ENCODE measurements around the gene LUC7L.
"Not testable (repeated sequence)": the region's sequence is repeated elsewhere in the genome, so short reads cannot be mapped to it uniquely, and the experiment has no call there.

Gene LUC7L

GRCh38 chr16:179211-180092 lies 49.8 kb downstream of the LUC7L start:
- no peak for DNase-seq (ENCODE audit: low read depth in 2 of 2)

GRCh38 chr16:178668-179015 lies 50.6 kb downstream of the LUC7L start:
- DNase-seq (ENCODE audit: low read depth in 2 of 2): no peak

GRCh38 chr16:177981-178667 lies 51.1 kb downstream of the LUC7L start:
- DNase-seq (ENCODE audit: low read depth in 2 of 2): no peak

GRCh38 chr16:177394-177822 lies 51.8 kb downstream of the LUC7L start:
- no peak for DNase-seq (ENCODE audit: low read depth in 2 of 2)

GRCh38 chr16:176477-177382 lies 52.5 kb downstream of the LUC7L start, which contains the start of gene HBA1:
HBA1 (plus strand) TSS chr16:176680; CDS start chr16:176717, 37 bp downstream.
- not testable (repeated sequence) for DNase-seq (ENCODE audit: low read depth in 2 of 2)

- not testable (repeated sequence) for DNase-seq (ENCODE audit: low read depth in 2 of 2)
These were observed 53.2 kb downstream of the LUC7L start for GRCh38 chr16:176006-176405.

- no peak for DNase-seq (ENCODE audit: low read depth in 2 of 2)
These were observed 54.0 kb downstream of the LUC7L start for GRCh38 chr16:175011-175949.

GRCh38 chr16:173928-174769 lies 55.1 kb downstream of the LUC7L start:
- DNase-seq (ENCODE audit: low read depth in 2 of 2): not testable (repeated sequence)

GRCh38 chr16:173211-173854 lies 55.9 kb downstream of the LUC7L start:
- not testable (repeated sequence) for DNase-seq (ENCODE audit: low read depth in 2 of 2)

- not testable (repeated sequence) for DNase-seq (ENCODE audit: low read depth in 2 of 2)
These were observed 56.8 kb downstream of the LUC7L start, which contains the start of gene HBA2 for GRCh38 chr16:172374-172941. HBA2 (plus strand) TSS chr16:172876; CDS start chr16:172913, 37 bp downstream.

GRCh38 chr16:170788-171187 lies 58.5 kb downstream of the LUC7L start:
- no peak for DNase-seq (ENCODE audit: low read depth in 2 of 2)

GRCh38 chr16:170088-170507 lies 59.2 kb downstream of the LUC7L start:
- DNase-seq (ENCODE audit: low read depth in 2 of 2): not testable (repeated sequence)

- DNase-seq (ENCODE audit: low read depth in 2 of 2): no peak
These were observed 60.2 kb downstream of the LUC7L start for GRCh38 chr16:169014-169413.

- no peak for DNase-seq (ENCODE audit: low read depth in 2 of 2)
These were observed 60.8 kb downstream of the LUC7L start for GRCh38 chr16:168424-168823.

GRCh38 chr16:167122-167690 lies 62.0 kb downstream of the LUC7L start:
- no peak for DNase-seq (ENCODE audit: low read depth in 2 of 2)

GRCh38 chr16:166375-167121 lies 62.7 kb downstream of the LUC7L start:
- no peak for DNase-seq (ENCODE audit: low read depth in 2 of 2)

GRCh38 chr16:165539-166374 lies 63.5 kb downstream of the LUC7L start, which contains the start of gene HBM:
HBM (plus strand) TSS chr16:165978; CDS start chr16:165998, 20 bp downstream.
- no peak for DNase-seq (ENCODE audit: low read depth in 2 of 2)

All from stimulated activated CD8-positive, alpha-beta memory T cell treated with anti-CD3 and anti-CD28 coated beads, Interleukin-2, amount 100 ng/mL, for 48 hours (primary cell).